ENCODE results near the gene PBRM1. TPM values are rescaled to one million over a fixed set of nuclear protein-coding genes. Genes with fewer than 3 reads are reported as not detected.

Gene PBRM1
- total and polyA plus RNA-seq, 8 donors = 6.0 to 130 (median 64.9) TPM

DNA sequence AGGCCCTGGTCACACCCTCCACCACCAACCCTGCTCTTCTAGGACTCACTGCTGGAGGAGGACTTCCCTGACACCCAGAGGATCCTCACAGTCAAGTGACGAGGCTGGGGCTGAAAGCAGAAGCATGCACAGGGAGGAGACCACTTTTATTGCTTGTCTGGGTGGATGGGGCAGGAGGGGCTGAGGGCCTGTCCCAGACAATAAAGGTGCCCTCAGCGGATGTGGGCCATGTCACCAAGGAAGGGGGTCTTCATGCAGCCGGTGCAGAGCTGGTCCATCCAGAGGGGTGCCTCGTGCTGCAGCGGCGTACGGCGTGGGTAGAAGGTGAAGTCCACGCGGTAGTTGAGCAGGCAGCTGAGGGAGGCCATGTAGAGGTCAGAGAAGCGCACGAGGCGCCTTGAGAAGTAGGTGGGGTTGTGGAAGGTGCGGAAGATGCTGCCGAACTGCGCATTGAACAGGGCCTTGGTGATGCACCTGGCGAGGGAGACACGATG is 161.4 kb downstream of the PBRM1 start:
- no peaks in the 10 kb centered on the region for H3K9me3 ChIP-seq
- H3K36me3 ChIP-seq = peaks cover 0 to 83% (median 54%) of the 10 kb centered on the region in 4 donors
- intact Hi-C loops (cut with DNase I; ENCODE audit: low total_unique reads) = no loop called here
- peaks cover 0 to 17% (median 13%) of the 10 kb centered on the region in 4 donors for H3K4me1 ChIP-seq
- H3K27ac ChIP-seq = peak overlapping the region in 2 of 5 donors; percentile 28 to 60
- no peak overlapping the region for H3K4me3 ChIP-seq
- WGBS, 5 donors = 91 to 98% (median 95%) methylated on average over 18 of the region's 18 CpGs
- no peak for TF ChIP-seq POLR2A (IDR thresholded peaks at IDR 0.05)
- TF ChIP-seq, protein P1, sequence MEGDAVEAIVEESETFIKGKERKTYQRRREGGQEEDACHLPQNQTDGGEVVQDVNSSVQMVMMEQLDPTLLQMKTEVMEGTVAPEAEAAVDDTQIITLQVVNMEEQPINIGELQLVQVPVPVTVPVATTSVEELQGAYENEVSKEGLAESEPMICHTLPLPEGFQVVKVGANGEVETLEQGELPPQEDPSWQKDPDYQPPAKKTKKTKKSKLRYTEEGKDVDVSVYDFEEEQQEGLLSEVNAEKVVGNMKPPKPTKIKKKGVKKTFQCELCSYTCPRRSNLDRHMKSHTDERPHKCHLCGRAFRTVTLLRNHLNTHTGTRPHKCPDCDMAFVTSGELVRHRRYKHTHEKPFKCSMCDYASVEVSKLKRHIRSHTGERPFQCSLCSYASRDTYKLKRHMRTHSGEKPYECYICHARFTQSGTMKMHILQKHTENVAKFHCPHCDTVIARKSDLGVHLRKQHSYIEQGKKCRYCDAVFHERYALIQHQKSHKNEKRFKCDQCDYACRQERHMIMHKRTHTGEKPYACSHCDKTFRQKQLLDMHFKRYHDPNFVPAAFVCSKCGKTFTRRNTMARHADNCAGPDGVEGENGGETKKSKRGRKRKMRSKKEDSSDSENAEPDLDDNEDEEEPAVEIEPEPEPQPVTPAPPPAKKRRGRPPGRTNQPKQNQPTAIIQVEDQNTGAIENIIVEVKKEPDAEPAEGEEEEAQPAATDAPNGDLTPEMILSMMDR (IDR thresholded peaks at IDR 0.05) = no peak
- no peak for TF ChIP-seq EP300 (IDR thresholded peaks at IDR 0.05)
- H3K27me3 ChIP-seq = no peaks in the 10 kb centered on the region
- DNase-seq = no peak

DNA sequence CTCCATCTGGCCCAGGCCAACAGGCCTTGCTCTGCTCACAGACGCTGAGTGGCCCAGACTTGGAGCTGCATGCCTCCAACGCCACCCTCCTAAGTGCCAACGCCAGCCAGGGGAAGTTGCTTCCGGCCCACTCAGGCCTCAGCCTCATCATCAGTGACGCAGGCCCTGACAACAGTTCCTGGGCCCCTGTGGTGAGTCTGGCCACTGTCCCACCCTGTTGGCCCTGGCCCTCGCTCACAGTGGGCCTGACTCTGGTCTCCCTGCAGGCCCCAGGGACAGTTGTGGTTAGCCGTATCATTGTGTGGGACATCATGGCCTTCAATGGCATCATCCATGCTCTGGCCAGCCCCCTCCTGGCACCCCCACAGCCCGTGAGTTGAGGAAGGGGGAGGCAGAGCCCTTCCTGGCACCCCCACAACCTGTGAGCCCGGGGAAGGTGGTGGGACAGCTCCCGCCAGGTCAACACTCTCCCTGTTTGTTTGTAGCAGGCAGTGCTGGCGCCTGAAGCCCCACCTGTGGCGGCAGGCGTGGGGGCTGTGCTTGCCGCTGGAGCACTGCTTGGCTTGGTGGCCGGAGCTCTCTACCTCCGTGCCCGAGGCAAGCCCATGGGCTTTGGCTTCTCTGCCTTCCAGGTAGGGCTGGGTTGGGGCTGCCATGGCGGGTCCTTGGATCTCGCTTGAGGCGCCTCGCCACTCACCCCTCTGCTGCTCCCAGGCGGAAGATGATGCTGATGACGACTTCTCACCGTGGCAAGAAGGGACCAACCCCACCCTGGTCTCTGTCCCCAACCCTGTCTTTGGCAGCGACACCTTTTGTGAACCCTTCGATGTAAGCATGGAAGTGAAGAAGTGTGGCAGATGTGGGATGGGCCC is 162.1 kb downstream of the PBRM1 start:
- peaks cover 0 to 23% (median 17%) of the 10 kb centered on the region in 4 donors for H3K4me1 ChIP-seq
- DNase-seq = no peak
- H3K4me3 ChIP-seq = no peak overlapping the region
- no peak overlapping the region for H3K27ac ChIP-seq
- intact Hi-C loops (cut with DNase I; ENCODE audit: low total_unique reads) = no loop called here
- H3K36me3 ChIP-seq = peaks cover 0 to 81% (median 49%) of the 10 kb centered on the region in 4 donors
- no peaks in the 10 kb centered on the region for H3K9me3 ChIP-seq
- H3K27me3 ChIP-seq = no peaks in the 10 kb centered on the region
- WGBS, 5 donors = 92 to 96% (median 94%) methylated on average over 12 to 26 of the region's 26 CpGs
- TF ChIP-seq POLR2A (IDR thresholded peaks at IDR 0.05) (no peak), EP300 (IDR thresholded peaks at IDR 0.05) (no peak), POLR2AphosphoS5 (IDR thresholded peaks at IDR 0.05) (no peak)
- TF ChIP-seq, protein P1 (IDR thresholded peaks at IDR 0.05) = no peak

DNA sequence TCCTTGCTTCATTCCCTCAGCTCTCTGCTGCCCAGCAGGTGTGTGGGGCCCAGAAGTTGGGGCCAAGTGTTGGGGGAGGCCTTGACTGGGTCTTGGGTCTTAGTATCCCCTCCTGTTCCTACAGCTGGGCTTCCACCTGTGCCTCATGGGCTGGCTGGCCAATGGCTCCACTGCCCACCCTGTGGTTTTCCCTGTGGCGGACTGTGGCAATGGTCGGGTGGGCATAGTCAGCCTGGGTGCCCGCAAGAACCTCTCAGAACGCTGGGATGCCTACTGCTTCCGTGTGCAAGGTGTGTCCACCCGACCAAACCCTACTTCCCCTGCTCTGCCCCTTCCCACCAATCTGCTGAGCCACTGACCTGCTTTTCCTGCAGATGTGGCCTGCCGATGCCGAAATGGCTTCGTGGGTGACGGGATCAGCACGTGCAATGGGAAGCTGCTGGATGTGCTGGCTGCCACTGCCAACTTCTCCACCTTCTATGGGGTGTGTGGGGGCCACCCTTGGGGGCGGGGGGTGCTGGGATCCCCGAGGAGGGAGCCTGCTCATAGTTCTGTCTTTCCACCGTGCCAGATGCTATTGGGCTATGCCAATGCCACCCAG is 163.0 kb downstream of the PBRM1 start:
- peaks cover 0 to 73% (median 40%) of the 10 kb centered on the region in 4 donors for H3K36me3 ChIP-seq
- intact Hi-C loops (cut with DNase I; ENCODE audit: low total_unique reads) = no loop called here
- no peak for TF ChIP-seq EP300 (IDR thresholded peaks at IDR 0.05)
- TF ChIP-seq, protein P1 (IDR thresholded peaks at IDR 0.05) = no peak
- TF ChIP-seq POLR2A (IDR thresholded peaks at IDR 0.05) = no peak
- no peak for TF ChIP-seq POLR2AphosphoS5 (IDR thresholded peaks at IDR 0.05)
- no peak overlapping the region for H3K4me3 ChIP-seq
- no peaks in the 10 kb centered on the region for H3K9me3 ChIP-seq
- DNase-seq = no peak
- 89 to 94% (median 91%) methylated on average over 12 to 14 of the region's 14 CpGs for WGBS, 5 donors
- H3K27me3 ChIP-seq = no peaks in the 10 kb centered on the region
- H3K27ac ChIP-seq = no peak overlapping the region
- peaks cover 0 to 28% (median 20%) of the 10 kb centered on the region in 4 donors for H3K4me1 ChIP-seq

DNA sequence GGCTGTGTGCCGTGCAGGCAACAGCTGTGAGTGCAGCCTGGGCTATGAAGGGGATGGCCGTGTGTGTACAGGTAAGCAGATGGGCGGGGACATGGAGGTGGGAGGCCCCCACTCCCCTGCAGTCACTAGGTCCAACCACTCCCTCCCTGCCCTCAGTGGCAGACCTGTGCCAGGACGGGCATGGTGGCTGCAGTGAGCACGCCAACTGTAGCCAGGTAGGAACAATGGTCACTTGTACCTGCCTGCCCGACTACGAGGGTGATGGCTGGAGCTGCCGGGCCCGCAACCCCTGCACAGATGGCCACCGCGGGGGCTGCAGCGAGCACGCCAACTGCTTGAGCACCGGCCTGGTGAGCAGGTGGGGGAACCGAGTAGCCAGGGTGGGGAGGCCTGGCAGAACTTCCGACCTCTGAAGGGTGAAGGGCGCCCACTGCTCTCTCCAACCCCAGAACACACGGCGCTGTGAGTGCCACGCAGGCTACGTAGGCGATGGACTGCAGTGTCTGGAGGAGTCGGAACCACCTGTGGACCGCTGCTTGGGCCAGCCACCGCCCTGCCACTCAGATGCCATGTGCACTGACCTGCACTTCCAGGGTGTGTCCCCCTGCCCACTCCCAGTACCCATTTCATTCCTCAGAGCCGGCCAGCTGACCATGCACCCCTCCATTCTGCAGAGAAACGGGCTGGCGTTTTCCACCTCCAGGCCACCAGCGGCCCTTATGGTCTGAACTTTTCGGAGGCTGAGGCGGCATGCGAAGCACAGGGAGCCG is 163.6 kb downstream of the PBRM1 start:
- TF ChIP-seq POLR2A (IDR thresholded peaks at IDR 0.05) = no peak
- no peak for TF ChIP-seq POLR2AphosphoS5 (IDR thresholded peaks at IDR 0.05)
- TF ChIP-seq, protein P1 (IDR thresholded peaks at IDR 0.05) = no peak
- TF ChIP-seq EP300 (IDR thresholded peaks at IDR 0.05) = no peak
- Histone ChIP-seq H3K4me1 (peaks cover 0 to 28% (median 20%) of the 10 kb centered on the region in 4 donors), H3K4me3 (no peak overlapping the region), H3K27ac (no peak overlapping the region), H3K36me3 (peaks cover 0 to 66% (median 34%) of the 10 kb centered on the region in 4 donors), H3K27me3 (no peaks in the 10 kb centered on the region), H3K9me3 (no peaks in the 10 kb centered on the region)
- intact Hi-C loops (cut with DNase I; ENCODE audit: low total_unique reads) = no loop called here
- no peak for DNase-seq
- 89 to 93% (median 91%) methylated on average over 18 to 33 of the region's 33 CpGs for WGBS, 5 donors

All from stomach (tissue), 9 donors.